H9 (cell line): ENCODE results near the gene PCDHGB5. TPM values are rescaled to one million over a fixed set of nuclear protein-coding genes. Genes with fewer than 3 reads are reported as not detected.
A peak's percentile ranks its signal among the peaks of the same experiment; 100 is the strongest.

Source experiments
- DNase-seq: peaks from one replicate; pipeline ENCODE4 v3.0.0-alpha.2; 2017
- H2AFZ ChIP-seq: one replicate; pipeline ENCODE4 v1.6.1; 2013; ENCODE audit warnings: mild to moderate bottlenecking, low read length, control low read depth, moderate library complexity
- H2AK5ac ChIP-seq: 2 replicates; pipeline ENCODE4 v1.6.1; 2013; ENCODE audit warnings: low read length, control low read depth, mixed read lengths; ENCODE audit not compliant: insufficient read length
- H2BK120ac ChIP-seq: one replicate; pipeline ENCODE4 v1.6.1; 2013; ENCODE audit warnings: low read depth, mild to moderate bottlenecking, low read length, control low read depth, inconsistent platforms; ENCODE audit not compliant: poor library complexity, severe bottlenecking
- H2BK12ac ChIP-seq: 2 replicates; pipeline ENCODE4 v1.6.1; 2013; ENCODE audit warnings: low read length, control low read depth, mixed read lengths, low read depth; ENCODE audit not compliant: insufficient read length
- H2BK15ac ChIP-seq: 2 replicates; pipeline ENCODE4 v1.6.1; 2013; ENCODE audit warnings: low read depth, low read length, control low read depth
- H2BK20ac ChIP-seq: one replicate; pipeline ENCODE4 v1.6.1; 2013; ENCODE audit warnings: low read depth, mild to moderate bottlenecking, low read length, control low read depth, inconsistent platforms; ENCODE audit not compliant: poor library complexity, severe bottlenecking
- H2BK5ac ChIP-seq: 2 replicates; pipeline ENCODE4 v1.6.1; 2013; ENCODE audit warnings: low read length, control low read depth, mixed read lengths; ENCODE audit not compliant: insufficient read length
- H3K14ac ChIP-seq: 2 replicates; pipeline ENCODE4 v1.6.1; 2013; ENCODE audit warnings: low read length, control low read depth; ENCODE audit not compliant: insufficient read depth
- H3K18ac ChIP-seq: 2 replicates; pipeline ENCODE4 v1.6.1; 2013; ENCODE audit warnings: low read depth, mild to moderate bottlenecking, mixed read lengths, low read length, control low read depth; ENCODE audit not compliant: insufficient read length
- H3K23ac ChIP-seq: 2 replicates; pipeline ENCODE4 v1.6.1; 2013; ENCODE audit warnings: low read length, control low read depth, mixed read lengths, low read depth; ENCODE audit not compliant: insufficient read length
- H3K23me2 ChIP-seq: 2 replicates; pipeline ENCODE4 v1.6.1; 2013; ENCODE audit warnings: low read depth, mild to moderate bottlenecking, mixed read lengths, low read length, control low read depth; ENCODE audit not compliant: insufficient read length, poor library complexity, severe bottlenecking
- H3K27ac ChIP-seq: 2 replicates; pipeline ENCODE4 v1.5.1; 2013; ENCODE audit warnings: low read length, control low read depth, mixed read lengths, low read depth; ENCODE audit not compliant: insufficient read length
- H3K27me3 ChIP-seq: 2 replicates; pipeline ENCODE4 v1.6.1; 2013; ENCODE audit warnings: low read length, control low read depth, inconsistent platforms; ENCODE audit not compliant: insufficient read depth
- H3K4ac ChIP-seq: 2 replicates; pipeline ENCODE4 v1.6.1; 2013; ENCODE audit warnings: low read depth, mild to moderate bottlenecking, control low read depth, inconsistent platforms, low read length, moderate library complexity
- H3K4me1 ChIP-seq: 2 replicates; pipeline ENCODE4 v1.6.1; 2013; ENCODE audit warnings: low read length, control low read depth, inconsistent platforms; ENCODE audit not compliant: insufficient read depth
- H3K4me2 ChIP-seq: 2 replicates; pipeline ENCODE4 v1.6.1; 2013; ENCODE audit warnings: low read length, control low read depth, mixed read lengths; ENCODE audit not compliant: insufficient read length, insufficient read depth
- H3K56ac ChIP-seq: 2 replicates; pipeline ENCODE4 v1.6.1; 2013; ENCODE audit warnings: low read depth, mild to moderate bottlenecking, mixed read lengths, low read length, control low read depth; ENCODE audit not compliant: insufficient read length
- H3K79me1 ChIP-seq: 2 replicates; pipeline ENCODE4 v1.6.1; 2013; ENCODE audit warnings: low read depth, mild to moderate bottlenecking, moderate library complexity, low read length, control low read depth, inconsistent platforms; ENCODE audit not compliant: insufficient read depth, poor library complexity, severe bottlenecking
- H3K79me2 ChIP-seq: 2 replicates; pipeline ENCODE4 v1.6.1; 2013; ENCODE audit warnings: low read length, control low read depth, inconsistent platforms; ENCODE audit not compliant: insufficient read depth
- H3K9ac ChIP-seq: 2 replicates; pipeline ENCODE4 v1.6.1; 2013; ENCODE audit warnings: low read length, control low read depth, mixed read lengths; ENCODE audit not compliant: insufficient read length; ENCODE audit errors: extremely low read depth
- H3K9me3 ChIP-seq: one replicate; pipeline ENCODE4 v1.6.1; 2013; ENCODE audit warnings: low read depth, low read length, inconsistent platforms; ENCODE audit not compliant: control insufficient read depth
- H3T11ph ChIP-seq: one replicate; pipeline ENCODE4 v1.6.1; 2013; ENCODE audit warnings: mild to moderate bottlenecking, low read length, control low read depth, inconsistent platforms
- H4K20me1 ChIP-seq: one replicate; pipeline ENCODE4 v1.6.1; 2013; ENCODE audit not compliant: control insufficient read depth, insufficient read length, insufficient read depth
- H4K5ac ChIP-seq: 2 replicates; pipeline ENCODE4 v1.6.1; 2013; ENCODE audit warnings: low read depth, mild to moderate bottlenecking, mixed read lengths, low read length, control low read depth; ENCODE audit not compliant: insufficient read length
- H4K8ac ChIP-seq: replicated peaks from 2 replicates; pipeline ENCODE4 v1.6.1; 2013; ENCODE audit warnings: low read length, control low read depth, mixed read lengths, low read depth; ENCODE audit not compliant: insufficient read length
- H4K91ac ChIP-seq: 2 replicates; pipeline ENCODE4 v1.6.1; 2013; ENCODE audit warnings: low read depth, mild to moderate bottlenecking, moderate library complexity, mixed read lengths, low read length, control low read depth; ENCODE audit not compliant: insufficient read length
- H3K27ac Mint-ChIP-seq, 3 experiments: 2 replicates in 2 of 3; 3 replicates in 1 of 3; pipeline ENCODE4 v1.8.0; 2020 to 2021; ENCODE audit warnings: mixed read lengths in 3 of 3, mild to moderate bottlenecking in 1 of 3, moderate library complexity in 1 of 3
- H3K27me3 Mint-ChIP-seq: 2 replicates; pipeline ENCODE4 v1.8.0; 2021; ENCODE audit warnings: low read depth, mild to moderate bottlenecking, moderate library complexity, mixed read lengths
- H3K36me3 Mint-ChIP-seq, 3 experiments: 2 replicates in 2 of 3; 3 replicates in 1 of 3; pipeline ENCODE4 v1.8.0; 2020 to 2021; ENCODE audit warnings: low read depth in 3 of 3, mixed read lengths in 3 of 3; ENCODE audit not compliant: insufficient read depth in 1 of 3
- H3K4me1 Mint-ChIP-seq, 2 experiments: 2 replicates each; pipeline ENCODE4 v1.8.0; 2020; ENCODE audit warnings: mixed read lengths in 2 of 2
- H3K4me3 Mint-ChIP-seq, 2 experiments: 2 replicates in 1 of 2; 3 replicates in 1 of 2; pipeline ENCODE4 v1.8.0; 2020 to 2021; ENCODE audit warnings: mild to moderate bottlenecking in 2 of 2, mixed read lengths in 2 of 2, moderate library complexity in 1 of 2
- H3K9me3 Mint-ChIP-seq, 2 experiments: 2 replicates in 1 of 2; 3 replicates in 1 of 2; pipeline ENCODE4 v1.8.0; 2020; ENCODE audit warnings: mild to moderate bottlenecking in 2 of 2, mixed read lengths in 2 of 2, moderate library complexity in 1 of 2
- WGBS: extraction: QIAGEN DNeasy Blood & Tissue Kit; methylation state at CpG from one replicate; pipeline ENCODE4 v1.1.7; 2013; ENCODE audit warnings: missing lambda C conversion rate, low lambda C conversion rate, mixed read lengths; ENCODE audit not compliant: insufficient read length; ENCODE audit errors: extremely low coverage; 5-methylcytosine and 5-hydroxymethylcytosine counted together
- total RNA-seq: library from RNA; stranded (reverse); gene quantifications from 2 replicates; pipeline ENCODE4 v1.2.1, GENCODE V29; 2021
- TF ChIP-seq, protein P1 (sequence below): fragments of 200-600 bp; sonication (generic); conservative IDR thresholded peaks from 3 replicates; pipeline ENCODE4 v1.8.0; 2021; ENCODE audit warnings: antibody characterized with exemption, mild to moderate bottlenecking

PCDHGB5 gene
- total RNA-seq, 1 experiment from 2014 or later: 3.8 TPM

DNA sequence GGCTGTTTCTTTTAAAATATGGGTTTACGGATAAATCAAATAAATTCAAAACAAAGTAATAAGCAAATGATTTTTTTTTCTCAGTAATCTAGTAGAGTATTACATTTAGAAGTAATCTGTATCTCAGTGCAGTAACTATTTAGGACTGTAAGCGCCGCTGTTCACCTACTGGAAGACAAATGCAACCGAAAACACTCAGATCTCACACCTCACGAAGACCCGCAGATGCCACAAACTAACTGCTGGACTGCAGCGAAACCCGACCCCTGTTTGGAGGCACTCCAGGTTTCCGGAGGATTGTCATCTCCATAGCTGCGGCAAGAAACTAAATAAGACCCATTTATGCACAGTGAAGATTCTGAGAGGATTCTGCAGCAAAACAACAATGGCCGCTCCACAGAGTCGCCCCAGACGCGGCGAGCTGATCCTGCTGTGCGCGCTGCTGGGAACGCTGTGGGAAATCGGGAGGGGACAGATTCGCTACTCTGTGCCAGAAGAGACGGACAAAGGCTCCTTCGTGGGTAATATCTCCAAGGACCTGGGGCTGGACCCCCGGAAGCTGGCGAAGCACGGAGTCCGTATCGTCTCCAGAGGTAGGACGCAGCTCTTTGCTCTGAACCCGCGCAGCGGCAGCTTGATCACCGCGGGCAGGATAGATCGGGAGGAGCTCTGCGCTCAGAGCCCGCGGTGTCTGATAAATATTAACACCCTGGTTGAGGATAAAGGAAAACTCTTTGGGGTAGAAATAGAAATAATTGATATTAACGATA lies 5.1 kb upstream of the PCDHGB5 start, which contains the start of gene PCDHGA8:
TSS of gene PCDHGA8 (plus strand) at position 205 of the 770 bp plus-strand sequence. CDS start at position 386, 181 bp downstream.
- Histone ChIP-seq H3K14ac (no peak within 1 kb of the TSS), H3K4ac (no peak within 1 kb of the TSS), H3K18ac (no peak within 1 kb of the TSS), H3K23me2 (no peaks in the 10 kb centered on the region), H4K5ac (no peak within 1 kb of the TSS), H2BK20ac (no peak within 1 kb of the TSS), H4K20me1 (no peaks in the 10 kb centered on the region), H3K9me3 (peaks cover 53% of the 10 kb centered on the region), H3K23ac (no peak within 1 kb of the TSS), H3K79me2 (no peaks in the 10 kb centered on the region), H2BK5ac (no peak within 1 kb of the TSS), H3K27ac (no peak within 1 kb of the TSS), H3K4me1 (0 out of 2 replicates have a peak, but pooled peaks cover 2% of the 10 kb centered on the region), H3K27me3 (no peaks in the 10 kb centered on the region), H2AK5ac (no peak within 1 kb of the TSS), H2BK120ac (no peak within 1 kb of the TSS), H3T11ph (no peak within 1 kb of the TSS), H2BK12ac (no peak within 1 kb of the TSS), H4K8ac (no peak within 1 kb of the TSS), H2AFZ (no peak within 1 kb of the TSS), H3K9ac (no peak within 1 kb of the TSS), H3K56ac (no peak within 1 kb of the TSS), H3K4me2 (no peak within 1 kb of the TSS), H3K79me1 (no peaks in the 10 kb centered on the region), H4K91ac (no peak within 1 kb of the TSS), H2BK15ac (no peak within 1 kb of the TSS)
- WGBS: no CpG with 5 or more reads among the region's 38 CpGs
- H3K4me3 Mint-ChIP-seq: no peak within 1 kb of the TSS
- H3K36me3 Mint-ChIP-seq: peaks cover 29 to 64% (median 56%) of the 10 kb centered on the region in 3 experiments
- H3K9me3 Mint-ChIP-seq: peaks cover 62 to 76% of the 10 kb centered on the region in 2 experiments
- DNase-seq: no peak
- no peaks in the 10 kb centered on the region for H3K4me1 Mint-ChIP-seq
- H3K27ac Mint-ChIP-seq: 0 out of 7 replicates have a peak within 1 kb of the TSS, but pooled peaks of 1 of the 3 experiments have one; percentile 59
- TF ChIP-seq, protein P1, sequence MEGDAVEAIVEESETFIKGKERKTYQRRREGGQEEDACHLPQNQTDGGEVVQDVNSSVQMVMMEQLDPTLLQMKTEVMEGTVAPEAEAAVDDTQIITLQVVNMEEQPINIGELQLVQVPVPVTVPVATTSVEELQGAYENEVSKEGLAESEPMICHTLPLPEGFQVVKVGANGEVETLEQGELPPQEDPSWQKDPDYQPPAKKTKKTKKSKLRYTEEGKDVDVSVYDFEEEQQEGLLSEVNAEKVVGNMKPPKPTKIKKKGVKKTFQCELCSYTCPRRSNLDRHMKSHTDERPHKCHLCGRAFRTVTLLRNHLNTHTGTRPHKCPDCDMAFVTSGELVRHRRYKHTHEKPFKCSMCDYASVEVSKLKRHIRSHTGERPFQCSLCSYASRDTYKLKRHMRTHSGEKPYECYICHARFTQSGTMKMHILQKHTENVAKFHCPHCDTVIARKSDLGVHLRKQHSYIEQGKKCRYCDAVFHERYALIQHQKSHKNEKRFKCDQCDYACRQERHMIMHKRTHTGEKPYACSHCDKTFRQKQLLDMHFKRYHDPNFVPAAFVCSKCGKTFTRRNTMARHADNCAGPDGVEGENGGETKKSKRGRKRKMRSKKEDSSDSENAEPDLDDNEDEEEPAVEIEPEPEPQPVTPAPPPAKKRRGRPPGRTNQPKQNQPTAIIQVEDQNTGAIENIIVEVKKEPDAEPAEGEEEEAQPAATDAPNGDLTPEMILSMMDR: no peak
- H3K27me3 Mint-ChIP-seq: peaks cover 10% of the 10 kb centered on the region
